Measurements from ENCODE around the gene FOXC1.

DNA sequence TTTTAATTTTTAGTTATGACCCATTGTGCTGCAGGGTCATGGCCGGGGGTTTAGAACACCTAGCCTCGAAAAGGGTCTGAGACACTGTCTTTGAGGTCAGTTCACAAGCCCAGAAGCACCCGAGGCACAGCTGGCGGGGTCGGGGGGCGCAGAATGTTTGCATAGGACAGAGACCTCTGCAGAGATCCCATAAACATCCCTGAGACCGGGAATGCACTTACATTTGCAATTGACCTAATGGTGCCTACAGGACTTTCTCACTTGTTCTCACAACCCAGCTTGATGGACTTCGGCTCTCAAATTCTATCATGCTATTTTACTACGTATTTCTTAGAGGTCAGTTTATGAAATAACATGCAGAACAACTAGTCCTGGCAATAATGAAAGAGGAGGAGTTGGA, 33.5 kb upstream of the FOXC1 start:
- TF ChIP-seq EZH2 (IDR thresholded peaks at IDR 0.05; ENCODE audit: insufficient read depth, poor library complexity, severe bottlenecking) (no peak), EZH2phosphoT487 (IDR thresholded peaks at IDR 0.05; ENCODE audit: insufficient read depth, low read depth) (no peak)
